Measurements from ENCODE around the gene NLRC5. TPM values are rescaled to one million over a fixed set of nuclear protein-coding genes. Genes with fewer than 3 reads are reported as not detected.

The NLRC5 gene
- polyA plus RNA-seq, 1 experiment = 19.2 TPM

GRCh38 chr16:57123216-57123973 is 134.0 kb downstream of the NLRC5 start:
- H3K4me3 ChIP-seq (ENCODE audit: low read depth, low read length) = no peak overlapping the region
- no peaks in the 10 kb centered on the region for H3K27me3 ChIP-seq (ENCODE audit: control insufficient read depth, insufficient read depth, low read length)
- TF ChIP-seq CTCF (IDR thresholded peaks at IDR 0.05; ENCODE audit: insufficient read depth, low read depth, low read length) = no peak
- POLR2A ChIA-PET = no interaction called here
- no peak for DNase-seq (ENCODE audit: low read depth)
- H3K36me3 ChIP-seq (ENCODE audit: control insufficient read depth, insufficient read depth, low read length) = peaks cover 8% of the 10 kb centered on the region
- CTCF ChIA-PET = no interaction called here

- Histone ChIP-seq H3K27me3 (ENCODE audit: control insufficient read depth, insufficient read depth, low read length) (no peaks in the 10 kb centered on the region), H3K36me3 (ENCODE audit: control insufficient read depth, insufficient read depth, low read length) (peaks cover 8% of the 10 kb centered on the region), H3K4me3 (ENCODE audit: low read depth, low read length) (no peak overlapping the region)
- no peak for TF ChIP-seq CTCF (IDR thresholded peaks at IDR 0.05; ENCODE audit: insufficient read depth, low read depth, low read length)
- DNase-seq (ENCODE audit: low read depth) = no peak
- POLR2A ChIA-PET = no interaction called here
- CTCF ChIA-PET = no interaction called here
These were observed 134.8 kb downstream of the NLRC5 start for GRCh38 chr16:57123974-57124674.

GRCh38 chr16:57125376-57125775 is 136.0 kb downstream of the NLRC5 start:
- ChIA-PET POLR2A (no interaction called here), CTCF (no interaction called here)
- Histone ChIP-seq H3K27me3 (ENCODE audit: control insufficient read depth, insufficient read depth, low read length) (no peaks in the 10 kb centered on the region), H3K36me3 (ENCODE audit: control insufficient read depth, insufficient read depth, low read length) (peaks cover 6% of the 10 kb centered on the region), H3K4me3 (ENCODE audit: low read depth, low read length) (no peak overlapping the region)
- DNase-seq (ENCODE audit: low read depth) = no peak
- TF ChIP-seq CTCF (IDR thresholded peaks at IDR 0.05; ENCODE audit: insufficient read depth, low read depth, low read length) = no peak

GRCh38 chr16:57125969-57126368 is 136.6 kb downstream of the NLRC5 start:
- H3K4me3 ChIP-seq (ENCODE audit: low read depth, low read length) = no peak overlapping the region
- no peak for TF ChIP-seq CTCF (IDR thresholded peaks at IDR 0.05; ENCODE audit: insufficient read depth, low read depth, low read length)
- DNase-seq (ENCODE audit: low read depth) = no peak
- ChIA-PET CTCF (no interaction called here), POLR2A (no interaction called here)
- H3K27me3 ChIP-seq (ENCODE audit: control insufficient read depth, insufficient read depth, low read length) = no peaks in the 10 kb centered on the region
- peaks cover 6% of the 10 kb centered on the region for H3K36me3 ChIP-seq (ENCODE audit: control insufficient read depth, insufficient read depth, low read length)

- Histone ChIP-seq H3K36me3 (ENCODE audit: control insufficient read depth, insufficient read depth, low read length) (peaks cover 6% of the 10 kb centered on the region), H3K4me3 (ENCODE audit: low read depth, low read length) (no peak overlapping the region), H3K27me3 (ENCODE audit: control insufficient read depth, insufficient read depth, low read length) (no peaks in the 10 kb centered on the region)
- DNase-seq (ENCODE audit: low read depth) = no peak
- ChIA-PET CTCF (no interaction called here), POLR2A (no interaction called here)
- TF ChIP-seq CTCF (IDR thresholded peaks at IDR 0.05; ENCODE audit: insufficient read depth, low read depth, low read length) = no peak
These were observed 137.1 kb downstream of the NLRC5 start for GRCh38 chr16:57126411-57126810.

All from BJ (cell line).